ENCODE measurements around the gene KIF6.

The KIF6 gene

DNA sequence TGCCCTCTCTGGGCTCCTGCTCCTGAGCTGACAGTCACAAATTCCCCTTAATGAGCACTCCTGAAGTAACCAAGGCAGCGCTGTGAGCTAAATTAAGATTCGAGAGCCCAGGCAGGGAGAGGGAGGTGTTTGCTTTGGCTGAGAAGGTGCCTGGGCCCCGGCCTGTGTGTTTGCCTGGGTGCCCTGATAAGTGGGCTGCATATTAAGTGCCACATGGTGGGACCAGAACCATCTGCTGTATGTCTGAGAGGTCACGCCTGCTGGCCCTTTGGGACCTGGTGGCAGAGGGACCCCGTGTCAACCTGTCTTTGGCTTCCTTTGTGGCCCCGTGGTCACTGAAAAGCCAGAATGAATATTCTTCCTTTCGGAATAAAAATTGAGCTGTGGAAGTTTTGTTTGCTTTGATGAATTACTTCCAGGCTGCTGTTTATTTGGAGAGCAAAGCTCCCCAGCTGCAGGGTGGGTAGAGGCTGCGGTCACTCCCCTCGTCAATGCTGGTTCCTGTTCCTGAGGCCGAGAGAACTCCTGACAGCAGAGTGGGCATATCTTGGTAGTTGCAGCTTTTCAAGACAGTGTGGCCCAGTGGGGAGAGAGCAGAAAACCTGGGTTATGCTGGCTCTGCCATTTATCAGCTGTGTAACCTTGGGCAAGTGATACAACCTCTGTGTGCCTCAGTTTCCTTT is 385.2 kb downstream of the KIF6 start:
- no peak for DNase-seq (ENCODE audit: extremely low read depth, low read depth)
- TF ChIP-seq, protein P1, sequence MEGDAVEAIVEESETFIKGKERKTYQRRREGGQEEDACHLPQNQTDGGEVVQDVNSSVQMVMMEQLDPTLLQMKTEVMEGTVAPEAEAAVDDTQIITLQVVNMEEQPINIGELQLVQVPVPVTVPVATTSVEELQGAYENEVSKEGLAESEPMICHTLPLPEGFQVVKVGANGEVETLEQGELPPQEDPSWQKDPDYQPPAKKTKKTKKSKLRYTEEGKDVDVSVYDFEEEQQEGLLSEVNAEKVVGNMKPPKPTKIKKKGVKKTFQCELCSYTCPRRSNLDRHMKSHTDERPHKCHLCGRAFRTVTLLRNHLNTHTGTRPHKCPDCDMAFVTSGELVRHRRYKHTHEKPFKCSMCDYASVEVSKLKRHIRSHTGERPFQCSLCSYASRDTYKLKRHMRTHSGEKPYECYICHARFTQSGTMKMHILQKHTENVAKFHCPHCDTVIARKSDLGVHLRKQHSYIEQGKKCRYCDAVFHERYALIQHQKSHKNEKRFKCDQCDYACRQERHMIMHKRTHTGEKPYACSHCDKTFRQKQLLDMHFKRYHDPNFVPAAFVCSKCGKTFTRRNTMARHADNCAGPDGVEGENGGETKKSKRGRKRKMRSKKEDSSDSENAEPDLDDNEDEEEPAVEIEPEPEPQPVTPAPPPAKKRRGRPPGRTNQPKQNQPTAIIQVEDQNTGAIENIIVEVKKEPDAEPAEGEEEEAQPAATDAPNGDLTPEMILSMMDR (IDR thresholded peaks at IDR 0.05; ENCODE audit: low read depth, low read length), result no peak

DNA sequence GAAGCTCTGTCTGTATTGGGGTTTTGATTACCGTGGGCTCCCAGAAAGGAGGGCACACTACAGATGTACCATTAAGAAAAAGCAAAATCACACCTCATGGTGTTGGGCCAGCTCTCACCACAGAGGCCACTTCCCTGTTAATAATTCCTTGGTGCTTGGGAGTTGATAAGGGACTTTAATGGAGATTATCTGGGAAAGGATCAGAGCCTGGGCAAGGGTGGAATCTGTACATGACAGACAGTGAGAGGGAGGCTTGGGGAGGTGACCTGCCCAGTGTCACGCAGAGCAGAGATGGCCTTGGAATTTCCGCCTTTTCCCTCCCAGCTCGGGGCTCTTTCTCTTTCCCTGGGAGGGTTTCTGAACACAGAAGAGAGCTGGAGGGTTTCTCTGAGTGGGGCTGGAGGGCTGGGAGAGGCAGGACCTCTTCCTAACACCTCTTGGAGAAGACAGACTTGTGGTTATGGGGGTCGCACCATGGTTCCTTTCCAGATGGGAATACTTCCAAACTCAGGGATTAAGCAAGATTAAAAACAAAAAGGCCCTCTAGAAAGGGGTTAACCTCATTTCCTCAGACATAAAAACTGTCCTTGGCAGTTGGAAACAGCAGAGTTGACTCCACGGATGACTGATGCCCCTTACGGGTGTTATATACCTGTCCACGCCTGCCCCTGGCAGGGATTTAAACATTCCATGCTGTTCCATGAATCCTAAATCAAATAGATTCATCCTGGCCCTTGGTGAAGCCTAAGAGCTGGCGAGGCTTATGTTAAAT is 385.9 kb downstream of the KIF6 start:
- no peak for DNase-seq (ENCODE audit: extremely low read depth, low read depth)
- TF ChIP-seq, protein P1 (IDR thresholded peaks at IDR 0.05; ENCODE audit: low read depth, low read length), result no peak

DNA sequence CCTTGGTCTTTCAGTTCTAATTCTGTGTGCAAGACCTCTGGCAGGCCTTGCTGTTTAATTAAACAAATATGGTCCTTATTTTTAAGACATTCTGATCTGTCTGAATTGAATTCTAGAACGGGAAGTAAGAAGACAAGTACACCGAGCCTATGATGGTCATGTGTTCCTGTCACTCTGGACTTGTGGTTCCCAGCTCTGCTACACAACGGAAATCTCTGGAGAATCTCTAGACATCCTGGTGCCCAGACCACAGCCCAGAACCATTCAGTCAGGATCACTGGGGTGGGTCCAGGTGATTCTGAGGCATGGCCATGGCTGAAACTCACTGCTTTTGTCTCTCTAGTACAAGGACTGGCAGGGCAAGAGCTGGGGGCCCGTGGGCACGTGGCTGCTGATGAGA is 386.8 kb downstream of the KIF6 start:
- TF ChIP-seq, protein P1 (IDR thresholded peaks at IDR 0.05; ENCODE audit: low read depth, low read length), result no peak
- no peak for DNase-seq (ENCODE audit: extremely low read depth, low read depth)

DNA sequence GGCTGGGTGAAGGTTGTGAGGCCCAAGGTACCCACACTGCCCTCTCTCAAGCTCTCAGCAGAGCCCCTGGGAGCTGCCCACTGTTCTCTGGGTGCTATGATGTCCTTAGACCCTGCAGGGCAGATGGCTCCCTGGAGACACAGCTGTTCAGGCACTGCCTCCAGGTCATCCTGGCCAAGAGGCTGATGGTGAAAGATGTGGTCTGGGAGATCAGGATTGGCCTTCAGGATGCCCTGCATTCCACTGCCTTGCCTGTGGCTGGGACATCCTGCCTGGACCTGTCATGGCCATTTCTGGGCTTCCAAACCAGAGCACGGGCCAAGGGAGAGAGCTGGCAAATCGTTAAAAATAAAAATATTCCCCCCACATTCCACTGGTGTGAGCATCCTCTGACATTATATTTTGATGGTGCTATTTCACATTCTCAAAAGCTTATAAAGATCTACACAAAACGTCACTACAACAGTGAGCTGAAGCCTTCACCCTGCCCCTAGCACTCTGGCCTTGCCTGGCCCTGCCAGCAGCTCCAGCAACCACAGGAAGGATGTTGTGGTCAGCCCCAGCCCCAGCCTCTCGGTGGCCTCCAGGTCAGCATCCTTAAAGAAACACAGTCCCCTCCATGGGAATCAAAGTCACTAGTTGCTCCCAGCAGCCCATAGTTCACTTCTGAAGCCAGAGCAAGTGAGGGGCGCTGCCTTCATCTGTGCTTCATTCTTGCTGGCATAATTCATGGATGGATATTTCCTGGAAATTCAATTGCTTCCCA is 389.2 kb downstream of the KIF6 start:
- TF ChIP-seq, protein P1 (IDR thresholded peaks at IDR 0.05; ENCODE audit: low read depth, low read length), result no peak
- DNase-seq (ENCODE audit: extremely low read depth, low read depth), result no peak

DNA sequence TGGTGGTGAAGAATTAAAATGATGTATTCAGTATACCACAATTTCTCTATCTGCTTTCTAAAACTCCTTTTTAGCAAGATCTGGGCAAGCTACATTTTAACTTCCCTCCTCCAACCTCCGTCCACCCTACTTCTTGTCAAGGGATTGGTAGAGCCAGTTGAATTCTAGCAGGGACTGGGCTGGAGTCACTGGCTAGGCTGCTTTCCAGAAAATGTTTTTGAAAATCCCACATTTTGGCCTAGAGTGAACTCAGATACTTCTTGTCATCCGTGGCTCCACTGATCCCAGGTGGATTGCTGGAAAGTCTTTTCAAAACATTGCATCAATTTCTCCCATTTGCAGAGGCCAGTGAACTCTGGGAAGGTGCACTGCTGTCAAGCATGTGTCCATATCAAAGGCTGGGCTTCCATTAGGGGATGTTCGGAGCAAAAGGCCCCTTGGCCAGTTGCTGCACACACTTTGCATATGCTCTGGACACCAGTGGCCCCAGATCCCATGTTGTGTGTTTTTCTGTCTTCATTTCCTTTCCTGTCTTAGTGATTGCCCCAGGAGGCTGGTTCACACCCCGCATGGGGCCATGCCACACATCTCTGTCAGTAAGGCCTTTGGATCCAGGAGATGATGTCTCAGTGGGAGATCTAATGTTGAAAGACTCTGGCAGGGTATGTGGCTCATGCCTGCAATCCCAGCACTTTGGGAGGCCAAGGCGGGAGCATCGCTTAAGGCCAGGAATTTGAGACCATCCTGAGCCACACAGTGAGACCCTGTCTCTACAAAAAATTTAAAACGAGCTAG is 391.4 kb downstream of the KIF6 start:
- TF ChIP-seq, protein P1 (IDR thresholded peaks at IDR 0.05; ENCODE audit: low read depth, low read length), result no peak
- no peak for DNase-seq (ENCODE audit: extremely low read depth, low read depth)

DNA sequence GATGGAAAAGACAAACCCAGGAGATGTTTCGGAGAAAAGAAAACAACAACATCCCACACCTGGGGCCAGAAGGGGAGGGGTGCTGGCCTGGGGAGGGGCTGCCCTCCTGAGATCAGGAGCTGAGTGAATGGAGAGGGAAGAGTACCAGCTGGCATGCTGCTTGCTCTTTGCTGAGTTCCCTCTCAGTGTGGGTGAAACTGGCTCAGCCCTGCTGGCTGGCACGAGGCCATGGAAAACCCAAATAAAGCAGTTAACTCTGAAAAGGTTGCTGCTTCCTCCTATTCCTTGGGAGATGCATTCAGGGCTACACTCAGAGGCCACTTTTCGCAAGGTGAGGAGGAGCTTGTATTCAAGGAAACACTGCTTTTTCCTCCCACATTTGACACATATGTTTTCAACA is 394.7 kb downstream of the KIF6 start:
- TF ChIP-seq, protein P1 (IDR thresholded peaks at IDR 0.05; ENCODE audit: low read depth, low read length), result no peak
- DNase-seq (ENCODE audit: extremely low read depth, low read depth), result no peak

Measured in AG09319 (cell line).